ENCODE results near the gene PDGFC.

PDGFC gene

DNA sequence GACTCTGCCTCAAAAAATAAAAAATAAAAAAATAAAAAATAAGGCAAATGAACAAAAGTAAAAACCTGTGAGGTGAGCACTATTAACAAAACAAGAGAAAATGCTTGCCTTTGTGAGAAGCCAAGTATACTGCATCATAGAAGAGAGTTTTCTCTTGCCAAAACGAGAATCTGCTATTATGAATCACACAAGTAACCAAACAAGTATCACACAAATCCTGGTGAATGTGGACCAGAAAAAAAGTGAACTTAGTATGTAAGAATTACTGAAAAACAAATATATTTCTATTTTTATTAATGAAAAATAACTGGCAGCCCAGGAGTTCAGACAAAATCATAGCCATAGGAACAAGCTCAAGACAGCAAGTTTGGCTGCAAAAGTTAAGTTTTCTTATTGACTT lies 193.5 kb downstream of the PDGFC start:
- no peak for DNase-seq

DNA sequence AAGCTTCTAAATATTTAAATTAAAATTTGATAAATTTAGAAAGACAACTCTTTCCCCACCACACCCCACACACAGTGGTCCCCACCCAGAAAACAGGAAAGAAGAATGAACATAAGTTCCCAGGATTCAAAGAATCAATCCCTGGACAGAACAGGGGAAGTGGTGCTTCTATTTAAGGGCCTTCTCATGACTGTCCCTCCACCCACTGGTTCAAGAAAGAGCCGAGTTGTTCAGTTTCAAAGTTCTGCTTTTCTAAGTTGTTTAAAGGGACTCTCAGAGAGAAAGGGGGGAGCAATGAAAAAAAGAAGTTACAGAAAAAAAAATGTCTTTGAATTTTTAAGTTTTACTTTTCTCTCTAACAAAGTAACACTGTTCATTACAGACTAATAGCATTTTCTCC lies 195.8 kb downstream of the PDGFC start:
- no peak for DNase-seq

DNA sequence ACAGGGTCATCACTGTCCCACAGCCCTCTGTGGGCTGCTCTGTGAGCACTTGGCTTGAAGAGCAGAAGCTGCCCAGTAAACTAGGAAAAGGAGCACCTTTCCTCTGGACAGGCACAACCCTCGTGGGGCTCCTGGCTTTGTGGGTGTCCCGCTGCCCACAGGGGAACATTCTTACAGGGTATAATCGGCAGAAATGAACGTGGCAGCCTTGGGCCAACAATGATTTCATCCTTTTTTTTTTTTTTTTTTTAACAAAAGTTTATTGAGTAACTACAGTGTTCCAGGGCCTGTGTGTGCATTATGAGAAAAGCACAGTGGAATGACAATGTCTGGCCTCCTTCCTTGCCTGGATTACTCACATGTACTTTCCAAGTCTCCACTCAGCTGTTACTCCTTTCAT lies 197.2 kb downstream of the PDGFC start:
- no peak for DNase-seq

DNA sequence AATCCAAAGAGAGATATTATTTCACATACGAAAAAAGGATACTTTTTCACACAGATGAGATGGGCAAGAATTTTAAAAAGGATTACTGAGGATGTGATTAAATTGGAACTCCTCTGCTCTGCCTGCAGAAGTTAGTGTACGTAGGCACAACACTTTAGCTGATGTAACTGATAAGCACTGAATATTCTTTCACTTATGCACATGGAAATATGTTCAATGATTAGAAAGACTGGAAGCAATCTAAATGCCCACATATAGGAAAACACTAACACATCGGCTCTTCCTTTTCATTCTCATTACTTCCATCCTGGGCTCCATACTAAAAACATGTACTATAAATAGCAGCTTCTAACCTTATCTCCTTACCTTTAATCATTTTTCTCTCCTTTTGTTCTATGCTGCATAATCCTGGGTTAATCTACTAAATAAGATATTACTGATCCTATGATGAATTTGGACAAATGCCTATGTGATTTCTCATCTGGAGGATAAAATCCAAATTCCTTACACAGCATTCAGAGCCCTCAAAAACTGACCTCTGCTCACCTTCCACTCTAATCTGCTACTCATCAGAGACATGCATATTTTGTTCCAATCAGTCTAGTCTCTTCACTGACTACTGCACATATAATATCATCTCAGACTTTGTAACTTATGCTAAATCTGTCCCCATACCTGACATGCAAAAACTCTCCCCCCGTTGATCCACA lies 197.8 kb downstream of the PDGFC start:
- no peak for DNase-seq

DNA sequence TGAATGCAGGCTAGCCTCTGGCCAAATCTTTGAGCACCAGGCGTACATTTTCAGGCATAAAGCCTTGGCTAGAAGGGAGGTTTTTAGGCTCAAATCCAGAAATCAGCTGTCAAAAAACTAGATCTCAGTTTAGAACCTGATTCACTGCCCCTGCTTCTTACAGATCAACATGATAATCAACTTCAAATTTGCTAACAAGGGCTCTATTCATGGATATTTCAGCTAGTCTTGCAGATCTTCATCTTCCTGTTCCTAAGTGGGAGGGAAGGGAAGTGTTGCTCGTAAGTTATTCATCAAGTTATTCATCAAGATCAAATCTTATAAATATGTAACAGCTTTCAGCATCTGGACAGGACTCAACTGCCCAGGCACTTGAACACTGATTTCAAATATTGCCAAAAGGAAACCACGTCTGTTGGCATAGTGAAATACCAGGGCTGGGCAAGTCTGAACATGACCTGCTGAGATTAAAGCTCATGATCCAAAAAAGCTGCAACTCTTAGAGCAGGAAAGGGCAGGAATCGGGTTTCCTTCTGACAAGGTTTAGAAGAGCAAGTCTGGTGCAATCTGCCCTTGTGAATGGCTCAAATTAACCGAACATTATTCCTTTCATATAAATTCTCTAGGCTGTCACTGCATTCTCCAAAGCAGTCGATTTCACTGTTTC lies 200.3 kb downstream of the PDGFC start:
- DNase-seq: no peak

DNA sequence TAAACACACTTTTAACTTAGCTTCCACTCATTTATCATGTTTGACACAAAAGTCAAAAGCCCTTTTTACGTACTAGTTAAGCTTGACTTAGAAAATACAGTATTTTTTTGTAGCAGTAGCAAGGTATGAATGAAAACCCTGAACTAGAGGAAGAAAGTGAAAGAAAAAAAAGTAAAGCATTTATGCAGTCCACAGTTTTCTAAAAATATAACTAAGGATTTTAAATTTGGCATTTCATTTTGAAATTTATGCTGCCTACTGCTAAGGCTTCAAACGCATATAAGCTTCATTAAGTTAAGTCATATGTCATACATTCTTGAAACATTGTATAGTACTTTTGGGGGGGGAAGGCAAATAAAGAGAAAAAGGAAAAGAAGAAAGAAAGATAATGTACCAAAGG lies 201.5 kb downstream of the PDGFC start:
- no peak for DNase-seq

DNA sequence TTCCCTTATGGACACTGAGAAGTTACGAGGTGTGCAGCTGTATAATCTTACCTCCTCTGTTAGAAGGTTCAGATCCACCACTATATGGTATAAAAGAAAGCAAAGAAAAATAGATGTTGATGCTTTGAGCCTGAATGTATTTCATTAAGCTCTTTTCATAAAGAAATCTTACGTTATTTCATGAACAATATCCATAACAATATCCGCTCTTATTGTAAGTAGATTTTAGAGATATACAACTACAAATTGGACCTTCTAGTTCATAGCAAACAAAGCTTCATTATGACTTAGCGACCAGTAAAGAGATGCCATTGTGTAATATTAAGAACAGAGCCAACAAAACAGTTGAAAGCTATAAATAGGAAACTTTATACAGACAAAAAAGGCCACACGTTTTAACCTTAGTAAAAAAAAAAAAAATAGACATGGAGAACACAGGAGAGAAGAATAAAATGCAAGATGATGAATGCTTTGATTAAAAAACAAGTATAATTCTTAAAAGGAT lies 203.6 kb downstream of the PDGFC start:
- DNase-seq: no peak

DNA sequence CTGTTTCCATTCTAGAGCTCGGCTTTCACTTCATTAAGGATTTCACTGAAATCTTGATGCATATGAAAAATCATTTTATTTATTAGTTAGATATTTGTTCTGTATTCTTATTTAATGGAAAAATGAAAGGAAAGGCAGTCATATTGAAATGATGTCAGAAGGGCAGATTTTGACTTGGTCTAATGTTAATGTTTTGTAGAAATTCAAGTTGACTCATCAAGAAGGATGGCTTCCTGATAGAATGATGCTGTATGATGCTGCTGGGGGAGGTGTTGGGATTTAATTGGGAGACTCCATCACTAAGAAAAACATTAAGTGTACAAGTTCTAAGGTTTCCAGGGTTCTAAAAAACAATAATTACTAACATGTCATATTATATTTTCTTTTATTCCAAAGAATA lies 204.8 kb downstream of the PDGFC start:
- DNase-seq: no peak

DNA sequence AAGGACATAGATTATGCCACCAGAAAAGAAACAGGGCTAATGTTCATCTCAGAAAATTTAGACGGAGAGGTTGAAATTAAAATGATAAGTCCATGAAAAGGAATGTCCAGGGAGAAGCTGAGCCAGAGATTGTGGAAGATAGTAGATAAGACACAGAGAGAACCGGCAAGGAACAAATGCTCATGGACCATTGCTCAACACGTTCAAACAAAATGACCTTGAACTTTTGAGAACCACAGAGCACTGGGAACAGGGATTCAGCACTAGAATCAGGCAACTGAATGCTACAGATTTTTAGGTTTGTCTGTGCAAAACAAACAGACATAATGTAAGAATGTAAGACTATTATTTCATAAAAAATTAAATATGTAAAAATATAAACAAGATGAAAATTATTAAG lies 206.3 kb downstream of the PDGFC start:
- no peak for DNase-seq

DNA sequence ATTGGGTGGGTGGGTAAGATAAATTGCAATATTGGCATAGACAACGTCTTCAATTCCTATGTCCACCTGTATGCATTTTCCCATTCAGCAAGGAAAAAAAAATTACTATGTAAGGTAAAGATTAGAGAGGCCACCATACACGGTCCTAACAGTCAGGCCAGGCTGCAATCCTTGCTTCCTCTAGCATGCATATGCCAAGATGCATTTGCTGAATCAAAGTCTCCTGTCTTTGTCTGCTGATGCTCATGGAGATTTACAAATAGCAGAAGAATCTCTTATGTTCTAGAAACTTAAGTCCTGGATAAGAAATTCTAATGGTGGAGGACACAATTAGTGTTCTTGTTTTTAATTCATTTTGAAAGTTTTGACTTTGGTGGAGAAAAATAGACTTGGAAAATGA lies 206.8 kb downstream of the PDGFC start:
- DNase-seq: no peak

DNA sequence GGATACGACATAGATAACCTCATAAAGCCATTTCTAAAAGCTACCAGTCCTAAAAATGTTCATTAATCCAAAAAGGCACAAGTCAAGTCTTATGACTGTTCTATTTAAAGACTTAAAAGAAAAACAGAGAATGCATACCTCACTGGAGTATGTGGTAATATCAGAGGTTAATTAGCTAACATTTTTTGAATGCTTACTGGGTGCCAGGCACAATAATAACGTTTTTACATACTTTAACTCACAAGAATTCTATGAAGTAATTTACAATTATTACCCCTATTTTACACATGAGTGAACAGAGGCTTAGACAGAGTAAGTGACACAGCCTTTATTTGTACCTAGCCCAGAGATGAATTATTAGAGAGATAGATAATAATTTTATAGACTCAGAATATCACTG lies 207.5 kb downstream of the PDGFC start:
- DNase-seq: no peak

DNA sequence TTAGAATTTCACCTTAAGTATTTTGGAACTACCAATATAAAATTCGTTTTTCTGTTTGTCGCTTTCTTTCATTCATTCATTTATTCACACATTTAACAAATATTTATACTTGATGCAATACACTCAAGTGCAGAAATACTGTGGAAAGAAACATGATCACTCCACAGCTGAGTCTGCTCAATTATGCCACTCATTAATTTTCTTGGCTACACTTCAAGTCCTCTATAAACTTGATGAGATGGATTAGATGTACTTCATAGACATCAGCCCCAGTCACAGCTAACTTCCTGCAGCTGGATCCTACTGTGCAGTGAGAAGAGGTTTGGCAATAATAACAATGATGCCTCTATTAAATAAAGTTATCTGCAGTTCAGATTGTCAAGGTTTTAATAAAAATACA lies 208.1 kb downstream of the PDGFC start:
- DNase-seq: no peak

DNA sequence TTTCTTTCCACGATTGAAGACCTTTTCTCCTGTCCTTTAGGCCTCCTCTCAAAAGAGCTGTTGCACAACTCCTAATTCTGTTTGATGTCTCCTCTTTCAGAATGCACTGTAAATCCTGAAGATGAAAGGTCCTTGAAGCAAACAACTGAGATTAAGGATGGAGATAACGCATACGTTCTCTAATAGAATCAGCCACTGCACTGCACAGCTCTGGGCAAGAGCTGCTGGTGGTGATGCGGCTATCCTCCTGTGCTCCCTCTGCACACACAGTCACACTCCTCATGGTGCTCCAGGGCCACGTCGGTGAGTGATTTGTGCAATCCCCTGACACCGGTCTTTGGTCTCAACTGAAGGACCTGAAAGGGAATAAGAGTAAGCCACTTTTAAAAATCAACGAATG lies 208.7 kb downstream of the PDGFC start:
- no peak for DNase-seq

DNA sequence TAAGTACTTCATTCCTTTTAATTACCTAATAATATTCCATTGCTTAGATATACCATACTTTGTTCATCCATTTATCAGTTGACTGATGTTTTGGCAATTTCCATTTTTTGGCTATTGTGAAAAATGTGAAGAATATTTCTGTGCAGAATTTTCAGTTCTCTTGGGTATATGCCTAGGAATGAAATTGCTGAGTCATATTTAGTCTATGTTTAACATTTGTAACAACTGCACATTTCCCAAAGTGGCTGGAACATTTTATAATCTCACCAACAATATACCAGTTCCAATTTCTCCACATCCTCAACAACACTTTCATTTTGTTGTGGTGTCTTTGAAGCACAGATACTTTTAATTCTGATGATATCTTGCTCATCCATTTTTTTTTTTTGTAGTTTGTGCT lies 215.5 kb downstream of the PDGFC start:
- no peak for DNase-seq

DNA sequence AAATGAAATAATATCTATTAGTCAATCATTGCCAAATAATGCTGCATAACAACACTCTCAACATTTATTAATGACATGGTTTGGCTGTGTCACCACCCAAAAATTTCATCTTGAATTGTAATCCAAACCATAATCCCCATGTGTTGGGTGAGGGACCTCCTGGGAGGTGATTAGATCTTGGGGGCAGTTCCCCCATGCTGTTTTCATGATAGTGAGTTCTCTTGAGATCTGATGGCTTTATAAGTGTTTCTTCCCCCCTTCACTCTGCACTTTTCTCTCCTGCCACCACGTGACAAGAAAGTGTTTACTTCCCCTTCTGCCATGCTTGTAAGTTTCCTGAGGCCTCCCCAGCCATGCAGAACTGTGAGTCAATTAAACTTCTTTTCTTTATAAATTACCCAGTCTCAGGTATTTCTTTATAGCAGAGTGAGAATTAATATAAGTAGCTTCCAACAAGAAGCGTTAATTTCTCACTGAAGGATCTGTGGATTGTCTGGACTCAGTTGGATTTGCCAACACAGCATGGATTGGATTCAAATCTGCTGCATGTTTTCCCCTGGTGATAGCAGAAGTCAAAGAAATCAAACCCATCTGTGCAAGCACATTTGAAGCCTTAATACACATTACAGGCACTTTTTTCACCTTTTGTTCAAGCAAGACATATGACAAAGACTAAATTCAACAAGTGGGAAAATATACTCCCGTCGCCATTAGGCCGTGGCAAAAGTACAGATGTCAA lies 216.6 kb downstream of the PDGFC start:
- no peak for DNase-seq

DNA sequence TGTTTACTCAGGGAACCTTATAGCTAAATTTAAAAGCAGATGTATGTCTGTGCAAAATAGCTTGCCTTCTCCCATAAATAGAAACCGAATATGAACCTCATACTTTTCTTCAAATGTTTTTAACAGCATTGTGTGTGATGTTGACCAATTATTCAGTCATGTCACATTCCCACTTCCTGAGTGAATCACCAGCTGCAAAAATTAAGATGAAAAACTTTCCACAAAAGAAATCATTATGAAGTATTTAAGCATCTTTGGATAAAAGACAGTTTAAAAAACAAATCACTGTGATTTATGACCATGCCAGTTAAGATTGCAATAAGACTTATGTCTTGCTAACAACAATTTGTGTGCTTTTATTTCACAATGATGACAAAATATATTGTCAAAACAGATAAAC lies 220.1 kb downstream of the PDGFC start:
- no peak for DNase-seq

DNA sequence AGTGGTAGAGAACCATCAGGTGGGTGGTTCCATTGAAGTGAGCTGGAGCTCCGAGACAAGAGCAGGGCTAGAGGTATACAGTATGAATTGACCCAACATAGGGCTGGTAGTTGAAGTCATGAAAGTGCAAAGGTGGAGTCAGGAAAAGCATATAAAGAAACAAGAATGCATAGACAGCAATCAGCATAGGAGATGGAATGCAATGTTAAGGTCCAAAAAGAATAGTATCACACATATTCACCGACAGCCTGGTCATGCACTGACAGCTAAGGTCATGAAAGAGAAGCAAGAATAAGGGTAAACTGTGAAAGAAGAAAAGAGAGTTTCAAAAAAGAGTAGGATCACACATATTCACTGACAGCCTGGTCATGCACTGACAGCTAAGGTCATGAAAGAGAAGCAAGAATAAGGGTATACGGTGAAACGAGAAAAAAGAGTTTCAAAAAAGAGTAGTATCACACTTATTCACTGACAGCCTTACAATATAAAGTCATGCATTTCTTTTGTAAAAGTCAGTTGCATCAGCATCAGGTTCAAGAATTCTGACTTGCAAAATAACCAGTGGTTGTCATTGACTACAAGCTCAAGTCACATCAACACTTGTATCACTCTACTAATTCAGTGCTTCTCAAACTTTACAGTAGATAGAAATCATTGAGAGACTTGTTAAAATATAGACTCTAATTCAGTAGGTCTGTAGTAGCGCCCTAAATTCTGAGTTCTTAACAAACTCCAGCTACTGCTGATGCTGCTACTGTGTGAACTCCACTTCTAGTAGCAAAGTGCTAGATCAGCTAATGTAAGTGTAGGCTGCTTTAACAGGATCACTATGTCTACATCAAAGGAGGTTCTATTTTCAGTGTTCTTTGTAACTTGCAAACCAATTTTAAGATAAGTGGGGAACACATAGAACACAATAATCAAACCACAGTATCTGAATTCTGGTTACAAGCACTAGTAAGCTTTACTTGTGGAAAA lies 221.9 kb downstream of the PDGFC start:
- no peak for DNase-seq

DNA sequence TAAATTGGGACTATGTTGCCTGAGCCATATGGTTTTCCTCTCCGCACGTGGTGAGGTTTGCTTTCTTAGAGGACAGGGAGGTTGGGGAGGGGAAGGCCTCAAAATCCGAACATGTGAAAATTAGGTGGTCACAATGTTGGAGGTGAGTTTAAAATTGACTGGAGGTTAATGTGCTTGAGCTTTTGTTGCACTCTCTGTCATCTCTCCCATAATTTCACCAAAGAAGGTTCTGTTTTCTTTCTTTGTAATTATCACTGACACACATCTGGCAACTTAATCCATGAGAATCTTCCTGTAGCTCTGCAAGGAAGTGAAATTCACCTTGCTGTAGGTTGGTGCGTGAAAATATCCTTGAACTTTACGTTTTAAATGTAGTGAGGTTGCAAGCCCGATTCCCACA lies 225.5 kb downstream of the PDGFC start:
- DNase-seq: no peak

DNA sequence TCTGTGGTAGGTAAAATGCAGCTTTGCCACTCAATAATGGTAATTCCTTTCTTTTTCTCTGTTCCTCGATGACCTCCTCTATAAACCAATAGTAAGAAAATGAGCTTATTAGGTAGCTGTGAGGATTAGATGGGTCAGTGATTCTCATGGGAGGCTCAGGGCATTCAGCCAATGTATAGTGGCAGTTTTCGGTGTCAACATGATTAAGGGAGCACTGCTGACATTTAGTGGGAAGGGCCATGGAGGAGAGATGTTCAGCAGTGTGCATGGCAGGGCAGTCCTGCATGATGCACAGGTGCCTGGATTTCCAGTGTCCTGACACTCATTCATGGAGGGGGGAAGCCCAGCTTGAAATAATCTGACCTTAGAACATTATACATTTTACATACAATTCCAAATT lies 232.8 kb downstream of the PDGFC start:
- no peak for DNase-seq

DNA sequence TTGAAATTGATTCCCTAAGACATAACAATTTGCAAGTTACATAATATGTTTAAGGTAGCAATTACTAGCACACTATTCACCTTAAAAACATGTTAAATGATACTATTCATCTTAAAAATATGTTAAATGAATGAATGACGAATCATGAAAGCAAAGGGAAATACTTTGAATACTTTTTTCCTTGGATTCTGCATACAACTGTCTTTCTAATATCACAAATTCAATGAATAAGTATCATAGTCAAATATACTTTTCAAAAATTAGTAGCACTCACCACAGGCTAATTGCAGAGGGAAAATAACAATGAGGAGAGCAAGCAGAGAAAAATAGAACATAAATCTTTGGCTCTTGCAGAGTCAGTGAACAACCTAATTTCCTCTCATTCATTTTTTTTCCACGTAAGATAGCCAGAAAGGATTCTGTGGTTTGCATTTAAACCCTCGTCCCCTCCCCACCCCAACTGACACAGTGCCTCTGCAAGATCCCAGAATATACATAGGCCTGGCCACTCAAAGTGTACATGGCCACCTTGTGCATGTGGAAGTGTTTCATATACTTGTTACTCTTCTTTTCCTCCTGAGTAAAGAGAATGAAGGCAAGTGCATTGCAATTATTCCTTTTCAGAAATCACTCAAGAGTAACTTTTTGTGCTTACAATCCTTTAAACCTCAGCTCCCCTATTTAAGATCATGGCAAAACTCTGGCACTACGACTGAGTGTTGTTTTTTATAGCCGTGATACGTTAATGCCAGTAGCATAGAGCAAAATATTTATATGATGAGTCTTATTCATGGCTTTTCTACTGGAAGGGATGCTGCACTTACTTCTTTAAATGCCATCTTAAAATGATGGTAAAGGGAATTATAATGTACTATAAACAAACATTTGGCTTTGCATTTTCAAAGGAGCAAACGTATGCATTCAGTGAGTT lies 236.4 kb downstream of the PDGFC start:
- DNase-seq: no peak

DNA sequence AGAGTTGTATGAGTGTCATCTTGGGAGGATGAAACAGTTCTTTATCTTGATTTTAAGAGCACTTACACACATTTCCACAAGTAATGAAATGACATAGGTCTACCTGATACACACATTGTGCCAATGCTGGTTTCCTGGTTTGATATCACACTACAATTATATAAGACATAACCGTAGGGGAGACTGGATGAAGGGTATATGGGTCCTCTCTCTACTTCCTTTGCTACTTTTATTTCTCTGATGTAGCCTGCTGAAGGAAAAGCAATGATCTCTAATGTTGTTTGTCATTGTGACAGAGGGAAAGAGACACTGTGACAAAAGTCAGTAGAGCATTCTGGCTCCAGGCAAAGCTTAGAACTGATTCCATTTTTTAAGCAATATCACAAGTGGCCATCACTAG lies 238.0 kb downstream of the PDGFC start:
- no peak for DNase-seq

DNA sequence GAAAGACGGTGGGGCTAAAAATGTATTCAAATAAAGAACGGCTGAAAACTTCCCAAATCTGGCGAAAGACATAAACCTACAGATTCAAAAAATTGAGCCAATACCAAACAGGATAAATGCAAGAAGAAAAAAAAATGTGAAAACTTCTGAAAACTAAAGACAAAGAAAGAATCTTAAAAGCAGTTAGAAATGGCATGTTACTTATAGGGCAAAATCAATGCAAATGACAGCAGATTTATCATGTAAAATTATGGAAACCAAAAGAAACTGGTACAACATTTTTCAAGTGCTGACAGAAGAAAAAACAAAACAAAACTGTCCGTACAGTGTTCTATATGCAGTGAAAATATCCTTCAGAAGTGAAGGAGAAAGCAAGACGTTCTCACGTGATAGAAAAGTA lies 239.0 kb downstream of the PDGFC start:
- no peak for DNase-seq

All from CD4-positive, alpha-beta T cell treated with Interleukin-1 beta for 1 hour (primary cell).